HAP-1 (cell line): ENCODE measurements around the gene WDR70.
"Not testable (repeated sequence)": the region's sequence is repeated elsewhere in the genome, so short reads cannot be mapped to it uniquely, and the experiment has no call there.

Source experiments
- DNase-seq, 2 experiments: peaks; one replicate each; pipeline ENCODE4 v3.0.0-alpha.2; 2016 to 2020; ENCODE audit warnings: low spot score in 2 of 2
- H3K27me3 ChIP-seq: fragments of 250-450 bp; sonication (Bioruptor Pico); 2 replicates; pipeline ENCODE4 v1.5.1; 2020; ENCODE audit warnings: low read depth, mild to moderate bottlenecking, moderate library complexity
- H3K36me3 ChIP-seq: fragments of 250-450 bp; sonication (Bioruptor Pico); replicated peaks from 2 replicates; pipeline ENCODE4 v1.5.1; 2020; ENCODE audit warnings: mild to moderate bottlenecking
- H3K4me1 ChIP-seq: fragments of 250-450 bp; sonication (Bioruptor Pico); 2 replicates; pipeline ENCODE4 v1.5.1; 2020; ENCODE audit warnings: mild to moderate bottlenecking
- H3K4me3 ChIP-seq: fragments of 250-450 bp; sonication (Bioruptor Pico); 2 replicates; pipeline ENCODE4 v1.5.1; 2020; ENCODE audit warnings: mild to moderate bottlenecking, moderate library complexity
- H3K9me3 ChIP-seq: fragments of 250-450 bp; sonication (Bioruptor Pico); 2 replicates; pipeline ENCODE4 v1.5.1; 2020; ENCODE audit warnings: mild to moderate bottlenecking, moderate library complexity
- in situ Hi-C: fragments of 300-500 bp; cut with MboI; formaldehyde crosslinking; loops from 3 replicates; pipeline ENCODE4 v1.14.3; 2020; ENCODE audit warnings: low sequenced_read_pairs, inconsistent platforms, mixed read lengths

WDR70 gene

GRCh38 chr5:37477426-37477825 lies 98.3 kb downstream of the WDR70 start:
- in situ Hi-C loops, result no loop called here
- DNase-seq, result peak; percentile 14 to 61
- H3K36me3 ChIP-seq, result peaks cover 7% of the 10 kb centered on the region

GRCh38 chr5:37478121-37478894 lies 99.2 kb downstream of the WDR70 start:
- H3K36me3 ChIP-seq, result peaks cover 7% of the 10 kb centered on the region
- H3K27me3 ChIP-seq, result no peaks in the 10 kb centered on the region
- no peaks in the 10 kb centered on the region for H3K9me3 ChIP-seq
- in situ Hi-C loops, result no loop called here
- peaks cover 9% of the 10 kb centered on the region for H3K4me1 ChIP-seq
- H3K4me3 ChIP-seq, result no peak overlapping the region
- DNase-seq, result peak in 1 of 2 experiments; percentile 17

More at GRCh38 chr5:37477426-37477825, 98.3 kb downstream of the WDR70 start:
- Histone ChIP-seq H3K27me3 (no peaks in the 10 kb centered on the region), H3K9me3 (no peaks in the 10 kb centered on the region), H3K4me3 (no peak overlapping the region), H3K4me1 (peaks cover 9% of the 10 kb centered on the region)

- DNase-seq, H3K4me3 ChIP-seq, H3K27me3 ChIP-seq, in situ Hi-C loops, H3K36me3 ChIP-seq, H3K4me1 ChIP-seq, H3K9me3 ChIP-seq: not testable (repeated sequence)
These were observed 102.3 kb downstream of the WDR70 start for GRCh38 chr5:37481395-37481794.

GRCh38 chr5:37490120-37490810 lies 111.1 kb downstream of the WDR70 start:
- no peaks in the 10 kb centered on the region for H3K9me3 ChIP-seq
- DNase-seq, result no peak
- no peak overlapping the region for H3K4me3 ChIP-seq
- no peaks in the 10 kb centered on the region for H3K27me3 ChIP-seq
- H3K36me3 ChIP-seq, result no peaks in the 10 kb centered on the region; the same call in 1 of the 2 replicates
- in situ Hi-C loops, result no loop called here
- H3K4me1 ChIP-seq, result peaks cover 12% of the 10 kb centered on the region

GRCh38 chr5:37490931-37491330 lies 111.8 kb downstream of the WDR70 start:
- Histone ChIP-seq H3K4me3 (no peak overlapping the region), H3K36me3 (no peaks in the 10 kb centered on the region; the same call in 1 of the 2 replicates), H3K4me1 (peaks cover 12% of the 10 kb centered on the region), H3K27me3 (no peaks in the 10 kb centered on the region), H3K9me3 (no peaks in the 10 kb centered on the region)
- DNase-seq, result no peak
- in situ Hi-C loops, result no loop called here

GRCh38 chr5:37492778-37493555 lies 113.8 kb downstream of the WDR70 start:
- H3K4me1 ChIP-seq, result peaks cover 12% of the 10 kb centered on the region
- H3K36me3 ChIP-seq, result no peaks in the 10 kb centered on the region; the same call in 1 of the 2 replicates
- no peak for DNase-seq
- no peak overlapping the region for H3K4me3 ChIP-seq
- in situ Hi-C loops, result no loop called here
- no peaks in the 10 kb centered on the region for H3K27me3 ChIP-seq
- no peaks in the 10 kb centered on the region for H3K9me3 ChIP-seq

- no peaks in the 10 kb centered on the region for H3K27me3 ChIP-seq
- H3K36me3 ChIP-seq, result no peaks in the 10 kb centered on the region; the same call in 1 of the 2 replicates
- in situ Hi-C loops, result no loop called here
- H3K4me1 ChIP-seq, result peaks cover 12% of the 10 kb centered on the region
- H3K4me3 ChIP-seq, result no peak overlapping the region
- DNase-seq, result peak; percentile 62 to 67
- no peaks in the 10 kb centered on the region for H3K9me3 ChIP-seq
These were observed 115.6 kb downstream of the WDR70 start for GRCh38 chr5:37494756-37495155.

GRCh38 chr5:37495210-37495609 lies 116.1 kb downstream of the WDR70 start:
- H3K9me3 ChIP-seq, result no peaks in the 10 kb centered on the region

GRCh38 chr5:37495668-37496347 lies 116.7 kb downstream of the WDR70 start:
- H3K9me3 ChIP-seq, result no peaks in the 10 kb centered on the region
- no peaks in the 10 kb centered on the region for H3K27me3 ChIP-seq
- H3K4me3 ChIP-seq, result no peak overlapping the region
- in situ Hi-C loops, result no loop called here
- no peak for DNase-seq
- H3K36me3 ChIP-seq, result no peaks in the 10 kb centered on the region; the same call in 1 of the 2 replicates
- peaks cover 12% of the 10 kb centered on the region for H3K4me1 ChIP-seq

More at GRCh38 chr5:37495210-37495609, 116.1 kb downstream of the WDR70 start:
- Histone ChIP-seq H3K27me3 (no peaks in the 10 kb centered on the region), H3K4me1 (peaks cover 12% of the 10 kb centered on the region), H3K4me3 (no peak overlapping the region), H3K36me3 (no peaks in the 10 kb centered on the region; the same call in 1 of the 2 replicates)
- no peak for DNase-seq
- in situ Hi-C loops, result no loop called here

GRCh38 chr5:37496902-37497445 lies 117.9 kb downstream of the WDR70 start:
- in situ Hi-C loops, result no loop called here
- peaks cover 12% of the 10 kb centered on the region for H3K4me1 ChIP-seq
- H3K4me3 ChIP-seq, result no peak overlapping the region
- H3K9me3 ChIP-seq, result no peaks in the 10 kb centered on the region
- no peaks in the 10 kb centered on the region for H3K27me3 ChIP-seq
- H3K36me3 ChIP-seq, result no peaks in the 10 kb centered on the region; the same call in 1 of the 2 replicates
- no peak for DNase-seq

GRCh38 chr5:37501152-37501551 lies 122.0 kb downstream of the WDR70 start:
- no peaks in the 10 kb centered on the region for H3K9me3 ChIP-seq
- H3K27me3 ChIP-seq, result no peaks in the 10 kb centered on the region
- in situ Hi-C loops, result loop anchor here (25.0 kb wide), 1 partner anchor 89 kb away; no protein-coding TSS in a partner anchor
- no peak for DNase-seq
- H3K4me3 ChIP-seq, result no peak overlapping the region
- H3K4me1 ChIP-seq, result no peaks in the 10 kb centered on the region
- no peaks in the 10 kb centered on the region for H3K36me3 ChIP-seq

- in situ Hi-C loops, result loop anchor here (25.0 kb wide), 1 partner anchor 94 kb away; no protein-coding TSS in a partner anchor
- Histone ChIP-seq H3K36me3 (no peaks in the 10 kb centered on the region), H3K4me1 (no peaks in the 10 kb centered on the region), H3K9me3 (no peaks in the 10 kb centered on the region), H3K27me3 (no peaks in the 10 kb centered on the region), H3K4me3 (no peak overlapping the region)
- DNase-seq, result no peak
These were observed 127.1 kb downstream of the WDR70 start for GRCh38 chr5:37506241-37506640.

- H3K27me3 ChIP-seq, result no peaks in the 10 kb centered on the region
- no peaks in the 10 kb centered on the region for H3K36me3 ChIP-seq
- H3K4me3 ChIP-seq, result no peak overlapping the region
- in situ Hi-C loops, result loop anchor here (25.0 kb wide), 1 partner anchor 94 kb away; no protein-coding TSS in a partner anchor
- H3K4me1 ChIP-seq, result no peaks in the 10 kb centered on the region
- no peak for DNase-seq
- H3K9me3 ChIP-seq, result no peaks in the 10 kb centered on the region
These were observed 127.6 kb downstream of the WDR70 start for GRCh38 chr5:37506722-37507121.
